ENCODE data around the gene DCST1. TPM values are rescaled to one million over a fixed set of nuclear protein-coding genes. Genes with fewer than 3 reads are reported as not detected.
A peak's percentile ranks its signal among the peaks of the same experiment; 100 is the strongest.

Gene DCST1
- total and polyA plus RNA-seq, 4 donors = not detected

- H3K27me3 ChIP-seq (ENCODE audit: control insufficient read depth in 4 of 4, insufficient read depth in 4 of 4, low read length in 3 of 4) = no peaks in the 10 kb centered on the region
- peaks cover 8 to 32% (median 22%) of the 10 kb centered on the region in 4 donors for H3K4me1 ChIP-seq (ENCODE audit: control insufficient read depth in 4 of 4, insufficient read depth in 4 of 4, low read length in 3 of 4)
- no peak for DNase-seq (ENCODE audit: low spot score)
- no peak overlapping the region for H3K9ac ChIP-seq (ENCODE audit: low read depth in 1 of 2, low read length in 2 of 2)
- no peaks in the 10 kb centered on the region for H3K9me3 ChIP-seq (ENCODE audit: control insufficient read depth in 4 of 4, low read length in 3 of 4)
- TF ChIP-seq TAF1 (conservative IDR thresholded peaks at IDR 0.05) (no peak), FOXA2 (IDR thresholded peaks at IDR 0.05) (no peak), JUND (IDR thresholded peaks at IDR 0.05) (no peak), RXRA (IDR thresholded peaks at IDR 0.05) (no peak), FOXA1 (IDR thresholded peaks at IDR 0.05) (no peak), NR2F2 (IDR thresholded peaks at IDR 0.05) (no peak), SP1 (IDR thresholded peaks at IDR 0.05) (no peak), RAD21 (IDR thresholded peaks at IDR 0.05) (no peak), ATF3 (IDR thresholded peaks at IDR 0.05) (no peak)
- WGBS = 81% methylated on average over 4 of the region's 4 CpGs
- H3K36me3 ChIP-seq (ENCODE audit: control insufficient read depth in 4 of 4, insufficient read depth in 3 of 4, low read depth in 1 of 4, low read length in 3 of 4) = no peaks in the 10 kb centered on the region
- peak overlapping the region in 1 of 2 donors; percentile 38 for H3K27ac ChIP-seq (ENCODE audit: low read depth in 1 of 2, low read length in 2 of 2)
- H3K4me3 ChIP-seq (ENCODE audit: low read depth in 1 of 3, low read length in 3 of 3) = no peak overlapping the region
Observed at GRCh38 chr1:155039308-155039669, 5.7 kb downstream of the DCST1 start.

- DNase-seq (ENCODE audit: low spot score) = no peak
- WGBS = 96% methylated on average over 14 of the region's 14 CpGs
- Histone ChIP-seq H3K36me3 (ENCODE audit: control insufficient read depth in 4 of 4, insufficient read depth in 3 of 4, low read depth in 1 of 4, low read length in 3 of 4) (no peaks in the 10 kb centered on the region), H3K27me3 (ENCODE audit: control insufficient read depth in 4 of 4, insufficient read depth in 4 of 4, low read length in 3 of 4) (no peaks in the 10 kb centered on the region), H3K9ac (ENCODE audit: low read depth in 1 of 2, low read length in 2 of 2) (no peak overlapping the region), H3K9me3 (ENCODE audit: control insufficient read depth in 4 of 4, low read length in 3 of 4) (no peaks in the 10 kb centered on the region), H3K27ac (ENCODE audit: low read depth in 1 of 2, low read length in 2 of 2) (no peak overlapping the region), H3K4me3 (ENCODE audit: low read depth in 1 of 3, low read length in 3 of 3) (no peak overlapping the region), H3K4me1 (ENCODE audit: control insufficient read depth in 4 of 4, insufficient read depth in 4 of 4, low read length in 3 of 4) (peaks cover 10 to 43% (median 32%) of the 10 kb centered on the region in 4 donors)
- no peak for TF ChIP-seq NR2F2 (IDR thresholded peaks at IDR 0.05)
- TF ChIP-seq ATF3 (IDR thresholded peaks at IDR 0.05) = no peak
- no peak for TF ChIP-seq EGR1 (IDR thresholded peaks at IDR 0.05; ENCODE audit: low read depth in 2 of 2)
- no peak for TF ChIP-seq GABPA (IDR thresholded peaks at IDR 0.05 in 1 of 2, conservative IDR thresholded peaks at IDR 0.05 in 1 of 2)
- TF ChIP-seq MAX (IDR thresholded peaks at IDR 0.05) = no peak
- no peak for TF ChIP-seq JUND (IDR thresholded peaks at IDR 0.05)
- TF ChIP-seq CTCF (IDR thresholded peaks at IDR 0.05; ENCODE audit: low read depth, low read length, missing input control) = no peak
Observed at GRCh38 chr1:155040358-155041093, 6.9 kb downstream of the DCST1 start.

- Histone ChIP-seq H3K36me3 (ENCODE audit: control insufficient read depth in 4 of 4, insufficient read depth in 3 of 4, low read depth in 1 of 4, low read length in 3 of 4) (no peaks in the 10 kb centered on the region), H3K9me3 (ENCODE audit: control insufficient read depth in 4 of 4, low read length in 3 of 4) (no peaks in the 10 kb centered on the region), H3K27ac (ENCODE audit: low read depth in 1 of 2, low read length in 2 of 2) (no peak overlapping the region), H3K4me1 (ENCODE audit: control insufficient read depth in 4 of 4, insufficient read depth in 4 of 4, low read length in 3 of 4) (peaks cover 10 to 43% (median 34%) of the 10 kb centered on the region in 4 donors), H3K27me3 (ENCODE audit: control insufficient read depth in 4 of 4, insufficient read depth in 4 of 4, low read length in 3 of 4) (no peaks in the 10 kb centered on the region), H3K4me3 (ENCODE audit: low read depth in 1 of 3, low read length in 3 of 3) (no peak overlapping the region), H3K9ac (ENCODE audit: low read depth in 1 of 2, low read length in 2 of 2) (no peak overlapping the region)
- 88% methylated on average over 5 of the region's 5 CpGs for whole genome bisulfite sequencing
- DNase-seq (ENCODE audit: low spot score) = no peak
- TF ChIP-seq SP1 (IDR thresholded peaks at IDR 0.05) (no peak), REST (IDR thresholded peaks at IDR 0.05) (no peak), MAX (IDR thresholded peaks at IDR 0.05) (no peak), FOXA2 (IDR thresholded peaks at IDR 0.05) (no peak), JUND (IDR thresholded peaks at IDR 0.05) (no peak), NR2F2 (IDR thresholded peaks at IDR 0.05) (no peak), GABPA (IDR thresholded peaks at IDR 0.05 in 1 of 2, conservative IDR thresholded peaks at IDR 0.05 in 1 of 2) (no peak), HNF4A (conservative IDR thresholded peaks at IDR 0.05) (no peak), FOXA1 (IDR thresholded peaks at IDR 0.05) (no peak), HNF4G (IDR thresholded peaks at IDR 0.05) (no peak), ZBTB33 (IDR thresholded peaks at IDR 0.05) (no peak), TAF1 (conservative IDR thresholded peaks at IDR 0.05) (no peak), RAD21 (IDR thresholded peaks at IDR 0.05) (no peak), EGR1 (IDR thresholded peaks at IDR 0.05; ENCODE audit: low read depth in 2 of 2) (no peak), YY1 (IDR thresholded peaks at IDR 0.05) (no peak)
Observed at GRCh38 chr1:155042789-155043188, 9.2 kb downstream of the DCST1 start.

Measured in liver (tissue), 9 donors.